ENCODE data around the gene SAMD4B. TPM values are rescaled to one million over a fixed set of nuclear protein-coding genes. Genes with fewer than 3 reads are reported as not detected.

SAMD4B gene
- total RNA-seq, 6 experiments from 2014 or later = 107 to 133 (median 124) TPM

GRCh38 chr19:39369200-39369599, 27.0 kb downstream of the SAMD4B start:
- Mint-ChIP-seq H3K9me3 (no peaks in the 10 kb centered on the region), H3K27me3 (ENCODE audit: insufficient read depth) (peaks cover 6% of the 10 kb centered on the region), H3K36me3 (ENCODE audit: low read depth) (peaks cover 41% of the 10 kb centered on the region), H3K4me1 (ENCODE audit: low read depth) (peaks cover 40% of the 10 kb centered on the region), H3K27ac (no peak overlapping the region; the same call in 1 of the 2 replicates), H3K4me3 (no peak overlapping the region)
- DNase-seq = no peak
- TF ChIP-seq CTCF (IDR thresholded peaks at IDR 0.05) = no peak

- H3K4me1 Mint-ChIP-seq (ENCODE audit: low read depth) = peaks cover 33% of the 10 kb centered on the region
- peaks cover 7% of the 10 kb centered on the region for H3K27me3 Mint-ChIP-seq (ENCODE audit: insufficient read depth)
- no peak for TF ChIP-seq CTCF (IDR thresholded peaks at IDR 0.05)
- H3K36me3 Mint-ChIP-seq (ENCODE audit: low read depth) = peaks cover 41% of the 10 kb centered on the region
- no peak overlapping the region for H3K4me3 Mint-ChIP-seq
- DNase-seq = no peak
- H3K27ac Mint-ChIP-seq = peak overlapping the region; percentile 98
- no peaks in the 10 kb centered on the region for H3K9me3 Mint-ChIP-seq
Measured at GRCh38 chr19:39370735-39371134, 28.5 kb downstream of the SAMD4B start.

- peak; percentile 91 for DNase-seq
- Mint-ChIP-seq H3K36me3 (ENCODE audit: low read depth) (peaks cover 47% of the 10 kb centered on the region), H3K27me3 (ENCODE audit: insufficient read depth) (peaks cover 5% of the 10 kb centered on the region), H3K27ac (peak overlapping the region; percentile 98), H3K4me3 (peak overlapping the region; percentile 35), H3K4me1 (ENCODE audit: low read depth) (peaks cover 33% of the 10 kb centered on the region), H3K9me3 (no peaks in the 10 kb centered on the region)
- no peak for TF ChIP-seq CTCF (IDR thresholded peaks at IDR 0.05)
Measured at GRCh38 chr19:39372047-39372802, 30.0 kb downstream of the SAMD4B start.

DNA sequence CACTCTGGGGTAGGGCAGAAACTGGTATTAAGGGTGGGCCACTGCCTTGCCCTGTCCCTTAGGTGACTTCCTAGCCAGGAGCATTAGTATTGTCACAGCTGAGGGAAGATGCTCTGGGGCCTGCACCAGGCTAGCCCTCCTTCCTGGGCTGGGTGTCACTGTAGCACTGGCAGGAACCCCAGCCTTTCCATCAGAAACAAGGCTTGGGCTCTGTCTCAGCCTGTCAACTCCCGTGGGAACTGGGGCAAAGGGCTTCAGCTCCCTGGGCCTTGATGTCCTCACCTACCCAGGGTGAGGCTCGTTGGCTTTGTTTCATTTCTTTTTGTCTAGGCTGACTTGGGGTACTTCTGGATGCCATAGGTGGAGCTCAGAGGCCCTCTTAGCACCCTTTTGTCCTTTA, 30.7 kb downstream of the SAMD4B start:
- H3K4me1 Mint-ChIP-seq (ENCODE audit: low read depth) = peaks cover 36% of the 10 kb centered on the region
- H3K27ac Mint-ChIP-seq = peak overlapping the region; percentile 98
- H3K4me3 Mint-ChIP-seq = peak overlapping the region; percentile 63
- peaks cover 47% of the 10 kb centered on the region for H3K36me3 Mint-ChIP-seq (ENCODE audit: low read depth)
- DNase-seq = no peak
- H3K27me3 Mint-ChIP-seq (ENCODE audit: insufficient read depth) = peaks cover 4% of the 10 kb centered on the region
- TF ChIP-seq CTCF (IDR thresholded peaks at IDR 0.05) = no peak
- H3K9me3 Mint-ChIP-seq = no peaks in the 10 kb centered on the region

- H3K9me3 Mint-ChIP-seq = no peaks in the 10 kb centered on the region
- peaks cover 36% of the 10 kb centered on the region for H3K4me1 Mint-ChIP-seq (ENCODE audit: low read depth)
- peak overlapping the region; percentile 10; the same call in 1 of the 2 replicates for H3K27ac Mint-ChIP-seq
- peaks cover 4% of the 10 kb centered on the region for H3K27me3 Mint-ChIP-seq (ENCODE audit: insufficient read depth)
- DNase-seq = no peak
- no peak for TF ChIP-seq CTCF (IDR thresholded peaks at IDR 0.05)
- peaks cover 33% of the 10 kb centered on the region for H3K36me3 Mint-ChIP-seq (ENCODE audit: low read depth)
- H3K4me3 Mint-ChIP-seq = no peak overlapping the region
Measured at GRCh38 chr19:39375929-39376328, 33.7 kb downstream of the SAMD4B start.

All from HFFc6 (cell line).